Breast epithelium (tissue), 3 donors: ENCODE measurements around the gene ZNF627.
"Not testable (repeated sequence)": the region's sequence is repeated elsewhere in the genome, so short reads cannot be mapped to it uniquely, and the experiment has no call there.

Experiments
- CTCF ChIP-seq, 3 donors: fragments of 450-650 bp; IDR thresholded peaks; one replicate each; pipeline ENCODE4 v1.5.1; 2016 to 2017; ENCODE audit warnings: antibody characterized with exemption in 3 of 3, mild to moderate bottlenecking in 3 of 3, moderate library complexity in 3 of 3
- POLR2A ChIP-seq: fragments of 450-650 bp; IDR thresholded peaks from one replicate; pipeline ENCODE4 v1.6.1; 2016; ENCODE audit warnings: antibody characterized with exemption, mild to moderate bottlenecking, moderate library complexity
- POLR2AphosphoS5 ChIP-seq, 3 donors: sonication (generic); formaldehyde crosslinking; IDR thresholded peaks; one replicate each; pipeline ENCODE4 v1.6.1; 2017; ENCODE audit warnings: antibody characterized with exemption in 3 of 3

- not testable (repeated sequence) for TF ChIP-seq POLR2A; CTCF (IDR thresholded peaks at IDR 0.05); POLR2AphosphoS5 (IDR thresholded peaks at IDR 0.05)
Measured at GRCh38 chr19:11573763-11574162, 23.5 kb upstream of the ZNF627 start.
